Measurements from ENCODE around the gene ADGRG3.

ADGRG3 gene

DNA sequence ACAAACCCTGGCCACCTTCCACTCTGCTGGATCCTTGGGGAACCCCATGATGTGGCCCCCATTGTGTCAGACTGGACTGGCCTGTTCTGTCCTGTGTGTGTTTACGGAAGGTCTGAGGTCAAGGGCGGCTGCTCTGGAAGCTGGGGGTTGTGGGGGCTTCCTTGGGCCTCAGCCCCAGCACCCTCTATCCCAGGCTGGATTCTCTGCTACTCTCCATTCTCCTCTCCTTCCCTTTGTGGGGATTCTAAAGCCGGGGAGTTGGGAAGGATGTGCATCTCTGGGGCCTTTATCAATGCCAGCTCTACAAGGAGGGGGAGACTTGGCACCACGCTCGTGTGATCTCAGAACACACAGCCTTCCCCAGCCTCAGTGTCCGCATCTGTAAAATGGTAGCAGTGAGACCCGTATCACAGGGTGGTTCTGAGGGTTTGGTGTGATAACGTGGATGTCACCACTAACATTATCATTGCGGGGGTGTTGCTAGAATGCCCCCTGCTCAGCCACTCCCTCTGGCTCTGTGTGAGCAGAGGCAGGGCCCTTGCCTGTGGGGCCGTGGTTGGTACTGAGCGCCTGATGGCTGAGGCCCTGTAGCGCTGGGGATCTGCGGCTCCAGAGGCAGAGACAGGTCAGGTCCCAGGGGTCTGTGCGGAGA is 21.6 kb upstream of the ADGRG3 start:
- DNase-seq = no peak

DNA sequence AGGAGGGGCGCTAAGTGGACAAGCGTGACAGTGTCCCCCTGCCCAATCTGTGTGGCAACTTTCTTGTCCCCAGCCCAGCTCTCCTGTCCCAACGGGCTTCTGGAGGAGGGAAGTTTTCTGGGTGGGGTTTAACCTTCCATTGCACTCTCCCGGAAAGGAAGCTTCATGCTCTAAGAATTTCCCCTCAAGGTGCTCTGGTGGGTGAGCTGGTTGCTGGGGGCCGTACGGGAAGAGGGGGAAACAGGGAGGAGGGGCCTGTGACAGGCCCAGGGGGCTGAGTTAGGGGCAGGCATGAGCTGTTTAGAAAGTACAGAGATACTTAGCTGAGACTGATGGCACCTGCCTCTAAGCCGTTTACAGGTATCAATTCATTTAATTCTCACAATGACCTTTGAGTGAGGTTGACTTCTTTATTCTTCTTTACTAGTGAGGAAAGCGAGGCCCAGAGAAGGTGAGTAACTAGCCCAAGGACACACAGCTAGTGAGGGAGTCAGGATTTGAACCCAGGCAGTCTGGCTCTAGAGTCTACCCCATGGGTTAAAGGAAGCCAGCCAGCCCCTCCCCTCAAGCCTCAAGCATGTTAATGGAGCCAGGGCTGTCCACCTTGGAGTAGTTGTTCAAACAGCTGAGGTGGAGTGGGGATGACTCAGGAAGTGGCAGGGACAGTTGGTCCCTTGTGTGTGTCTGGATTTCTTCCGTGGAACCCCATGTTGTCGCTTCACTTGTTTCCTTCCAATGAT is 20.8 kb upstream of the ADGRG3 start:
- no peak for DNase-seq

DNA sequence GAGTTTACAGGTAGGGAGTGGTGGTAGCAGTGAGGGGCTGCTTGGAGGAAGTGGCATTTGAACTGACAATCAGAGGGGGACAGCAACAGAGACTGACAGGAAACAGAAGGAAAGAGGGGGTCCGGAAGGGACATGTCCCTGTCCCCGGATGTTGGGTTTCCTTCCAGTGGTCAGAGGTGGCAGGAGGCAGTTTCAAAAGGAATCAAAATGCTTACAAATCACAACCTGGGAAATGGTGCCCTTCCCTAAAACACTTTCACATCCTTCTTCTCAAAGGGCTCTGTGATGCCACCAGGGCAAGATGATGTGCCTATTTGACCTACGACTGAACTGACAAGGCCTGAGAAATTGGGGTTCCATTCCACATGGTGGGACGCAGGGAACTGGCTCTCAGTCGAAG is 20.0 kb upstream of the ADGRG3 start:
- no peak for DNase-seq

DNA sequence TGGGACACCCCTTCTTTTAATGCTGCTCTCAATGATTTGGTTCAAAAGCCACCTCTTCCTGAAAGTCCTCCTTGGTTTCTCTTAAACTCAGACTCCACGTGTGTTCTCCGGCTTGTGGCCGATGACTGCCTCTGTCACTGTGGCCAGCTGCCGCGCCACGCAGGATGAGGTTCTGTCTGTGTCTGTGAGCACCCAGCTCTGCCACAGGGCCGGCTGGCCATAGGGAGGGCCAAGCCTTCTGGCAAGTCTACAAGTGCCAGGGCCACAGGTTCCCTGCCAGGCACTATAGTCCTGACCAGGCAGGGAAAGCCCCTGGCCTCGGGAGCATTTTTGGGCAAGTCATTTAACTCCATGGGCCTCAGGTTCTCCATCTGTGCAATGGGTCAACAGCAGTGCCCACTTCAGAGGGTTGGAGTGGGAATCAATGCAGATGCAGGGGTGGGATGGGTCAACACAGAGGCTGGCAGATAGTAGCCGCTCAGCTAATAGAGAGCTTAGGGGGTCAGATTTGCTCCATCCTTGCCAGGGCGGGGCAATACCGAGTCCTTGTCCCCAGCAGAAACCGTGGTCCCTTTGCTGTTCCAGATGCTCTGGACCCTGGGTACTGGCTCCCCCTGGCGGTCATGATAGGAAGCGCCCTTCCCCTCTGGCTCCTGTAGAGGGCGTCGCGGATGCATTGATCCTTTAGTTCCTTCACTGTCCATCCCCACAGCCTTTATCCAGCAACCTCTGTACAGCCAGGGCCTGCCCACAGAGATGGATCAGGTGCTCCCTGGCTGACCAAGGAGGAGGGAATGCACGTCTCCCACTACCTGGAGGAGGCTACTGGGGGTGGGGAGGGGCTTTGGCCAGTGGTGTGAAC is 19.3 kb upstream of the ADGRG3 start:
- DNase-seq = peak; percentile 75

DNA sequence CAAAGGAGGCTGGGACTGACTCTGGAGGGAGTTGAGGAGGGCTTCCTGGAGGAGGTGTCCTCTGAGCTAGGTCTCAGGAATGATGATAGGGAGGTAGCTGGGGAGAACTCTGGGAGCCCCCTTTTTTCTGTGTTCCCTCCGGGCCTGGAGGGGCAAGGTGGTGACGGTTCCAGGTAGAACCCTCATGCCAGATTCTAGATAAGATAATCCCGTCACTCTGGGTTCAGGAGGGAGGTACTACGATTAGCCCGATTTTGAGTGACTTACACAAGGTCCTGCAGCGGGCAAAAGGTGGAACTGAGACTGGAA is 18.7 kb upstream of the ADGRG3 start:
- DNase-seq = no peak

DNA sequence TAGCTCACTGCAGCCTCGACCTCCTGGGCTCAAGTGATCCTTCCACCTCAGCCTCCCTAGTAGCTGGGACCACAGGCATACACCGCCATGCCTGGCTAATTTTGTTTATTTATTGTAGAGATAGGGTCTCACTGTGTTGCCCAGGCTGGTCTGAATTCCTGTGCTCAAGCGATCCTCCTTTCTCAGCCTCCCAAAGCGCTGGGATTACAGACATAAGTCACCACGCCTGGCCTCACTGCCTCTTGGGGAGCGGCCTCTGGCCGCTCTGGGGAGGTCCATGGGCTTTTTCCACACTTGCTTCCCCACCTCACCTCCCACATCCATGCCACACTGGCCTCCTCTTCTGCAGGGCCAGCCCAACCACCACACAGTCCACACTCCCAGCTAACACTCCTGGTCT is 18.3 kb upstream of the ADGRG3 start:
- no peak for DNase-seq

DNA sequence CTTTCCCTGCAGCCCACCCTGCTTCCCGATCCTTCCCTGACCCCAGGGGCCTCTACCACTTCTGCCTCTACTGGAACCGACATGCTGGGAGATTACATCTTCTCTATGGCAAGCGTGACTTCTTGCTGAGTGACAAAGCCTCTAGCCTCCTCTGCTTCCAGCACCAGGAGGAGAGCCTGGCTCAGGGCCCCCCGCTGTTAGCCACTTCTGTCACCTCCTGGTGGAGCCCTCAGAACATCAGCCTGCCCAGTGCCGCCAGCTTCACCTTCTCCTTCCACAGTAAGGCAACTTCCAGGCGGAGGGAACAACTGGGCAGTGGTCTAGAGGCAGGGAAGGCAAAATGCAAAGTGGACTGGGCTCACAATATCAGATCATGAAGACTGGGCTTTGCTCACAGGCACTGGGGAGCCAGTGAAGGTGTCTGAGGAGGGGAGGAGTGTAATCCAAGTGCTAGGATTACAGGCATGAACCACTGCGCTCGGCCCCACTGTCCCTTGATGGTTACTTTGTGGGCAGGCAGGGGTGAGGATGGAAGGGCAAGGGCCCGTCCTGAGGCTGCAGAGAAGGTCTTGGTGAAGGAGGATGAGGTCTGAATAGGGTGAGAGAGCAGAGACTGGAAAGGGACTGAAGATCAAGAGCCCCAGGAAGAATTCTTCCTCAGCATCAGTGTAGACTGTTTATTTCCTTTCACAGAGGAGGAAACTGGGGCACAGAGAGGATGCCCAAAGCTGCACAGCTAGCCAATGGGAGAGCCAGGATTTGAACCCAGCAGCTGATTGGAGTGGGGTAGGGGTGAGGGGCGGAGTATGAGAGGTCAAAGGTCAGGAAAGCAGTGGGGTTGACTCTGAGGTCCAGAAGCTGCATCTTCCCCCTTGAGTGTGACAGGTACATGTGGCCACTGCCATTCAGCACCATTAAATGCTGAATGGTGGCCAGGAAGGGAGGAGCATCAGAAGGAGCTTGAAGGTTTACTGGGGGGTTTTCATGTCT is 16.5 kb upstream of the ADGRG3 start:
- DNase-seq = no peak

DNA sequence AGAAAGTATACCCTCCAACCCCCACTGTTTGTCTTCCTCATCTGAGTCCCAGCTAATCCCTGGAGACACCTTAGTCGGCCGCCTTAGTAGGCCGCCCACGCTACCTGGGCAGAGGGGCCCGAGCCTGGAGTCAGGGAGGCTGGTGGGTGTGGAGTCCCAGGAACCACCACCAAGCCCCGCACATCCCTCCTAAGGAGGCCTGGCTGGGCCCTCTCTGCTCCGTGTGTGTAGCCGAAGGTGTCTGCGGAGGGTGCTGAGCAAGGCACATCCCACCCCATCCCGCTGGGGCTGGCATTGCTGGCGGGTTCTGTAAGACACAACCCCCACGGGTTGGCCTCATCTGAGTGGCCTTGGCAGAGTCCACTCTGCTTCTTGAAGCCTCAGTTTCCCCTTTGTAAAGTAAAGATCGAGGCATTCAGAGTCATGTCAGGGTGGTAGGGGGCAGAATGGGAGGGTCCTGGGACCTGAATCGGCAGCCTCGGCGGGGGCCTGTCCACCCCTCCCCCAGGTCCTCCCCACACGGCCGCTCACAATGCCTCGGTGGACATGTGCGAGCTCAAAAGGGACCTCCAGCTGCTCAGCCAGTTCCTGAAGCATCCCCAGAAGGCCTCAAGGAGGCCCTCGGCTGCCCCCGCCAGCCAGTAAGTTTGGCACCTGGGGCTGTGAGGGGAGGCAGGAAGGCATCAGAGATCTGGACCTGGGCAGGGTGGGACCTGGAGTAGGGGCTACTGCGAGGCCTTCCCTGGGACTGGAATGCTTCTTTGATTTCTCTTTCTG is 15.2 kb upstream of the ADGRG3 start:
- DNase-seq = no peak

DNA sequence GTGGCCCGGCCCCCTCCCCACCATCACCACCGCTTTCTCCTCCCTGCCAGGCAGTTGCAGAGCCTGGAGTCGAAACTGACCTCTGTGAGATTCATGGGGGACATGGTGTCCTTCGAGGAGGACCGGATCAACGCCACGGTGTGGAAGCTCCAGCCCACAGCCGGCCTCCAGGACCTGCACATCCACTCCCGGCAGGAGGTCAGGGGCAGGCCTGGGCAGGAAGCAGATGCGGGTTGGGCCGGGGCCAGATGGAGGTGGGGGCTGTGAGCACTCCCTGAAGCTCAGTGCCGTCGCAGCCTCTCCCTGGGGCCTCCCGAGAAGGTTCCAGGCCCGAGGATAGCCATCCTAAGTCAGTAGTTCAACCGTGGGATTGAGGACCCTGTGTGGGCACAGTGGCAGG is 14.2 kb upstream of the ADGRG3 start:
- DNase-seq = no peak

DNA sequence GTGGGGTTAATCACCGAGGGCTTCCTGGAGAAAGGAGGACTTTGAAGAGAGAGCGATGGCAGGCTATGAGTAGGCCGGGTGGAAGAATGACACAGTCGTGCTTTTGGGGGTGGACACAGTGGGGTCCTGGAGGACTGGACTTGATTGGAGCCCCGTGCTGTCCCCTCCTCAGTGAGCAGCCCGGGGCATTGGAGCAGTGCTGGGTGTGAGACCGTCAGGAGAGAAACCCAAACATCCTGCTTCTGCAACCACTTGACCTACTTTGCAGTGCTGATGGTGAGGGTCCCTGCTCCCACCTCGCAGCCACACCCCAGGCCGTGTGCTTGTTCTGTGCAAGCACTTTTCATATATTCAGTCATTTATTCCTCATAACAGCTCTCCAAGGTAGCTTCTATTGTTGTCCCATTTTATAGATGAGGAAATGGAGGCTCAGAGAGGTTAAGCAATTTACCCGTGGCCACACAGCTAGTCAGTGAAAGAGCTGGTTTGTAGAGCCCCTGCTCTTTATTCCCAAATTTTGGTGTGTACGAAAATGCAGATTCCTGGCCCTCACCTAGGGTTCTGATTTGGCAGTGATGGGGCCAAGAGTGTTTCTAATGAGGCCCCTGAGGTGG is 11.7 kb upstream of the ADGRG3 start:
- DNase-seq = no peak

DNA sequence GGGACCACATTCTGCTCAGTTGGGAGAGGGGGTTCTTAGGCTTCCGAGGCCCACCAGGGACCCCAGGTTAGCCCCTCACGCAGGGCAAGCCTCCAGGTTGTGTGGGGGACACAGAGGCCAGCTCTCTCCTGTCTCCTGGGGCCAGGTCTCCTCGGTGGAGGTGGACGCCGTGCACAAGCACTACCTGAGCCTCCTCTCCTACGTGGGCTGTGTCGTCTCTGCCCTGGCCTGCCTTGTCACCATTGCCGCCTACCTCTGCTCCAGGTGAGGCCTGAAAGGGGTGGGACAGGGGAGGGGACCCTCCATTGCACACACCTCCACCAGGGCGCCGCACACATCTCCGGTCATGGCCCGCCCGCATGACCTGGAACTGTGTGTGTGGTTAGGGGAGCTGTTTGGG is 10.9 kb upstream of the ADGRG3 start:
- no peak for DNase-seq

DNA sequence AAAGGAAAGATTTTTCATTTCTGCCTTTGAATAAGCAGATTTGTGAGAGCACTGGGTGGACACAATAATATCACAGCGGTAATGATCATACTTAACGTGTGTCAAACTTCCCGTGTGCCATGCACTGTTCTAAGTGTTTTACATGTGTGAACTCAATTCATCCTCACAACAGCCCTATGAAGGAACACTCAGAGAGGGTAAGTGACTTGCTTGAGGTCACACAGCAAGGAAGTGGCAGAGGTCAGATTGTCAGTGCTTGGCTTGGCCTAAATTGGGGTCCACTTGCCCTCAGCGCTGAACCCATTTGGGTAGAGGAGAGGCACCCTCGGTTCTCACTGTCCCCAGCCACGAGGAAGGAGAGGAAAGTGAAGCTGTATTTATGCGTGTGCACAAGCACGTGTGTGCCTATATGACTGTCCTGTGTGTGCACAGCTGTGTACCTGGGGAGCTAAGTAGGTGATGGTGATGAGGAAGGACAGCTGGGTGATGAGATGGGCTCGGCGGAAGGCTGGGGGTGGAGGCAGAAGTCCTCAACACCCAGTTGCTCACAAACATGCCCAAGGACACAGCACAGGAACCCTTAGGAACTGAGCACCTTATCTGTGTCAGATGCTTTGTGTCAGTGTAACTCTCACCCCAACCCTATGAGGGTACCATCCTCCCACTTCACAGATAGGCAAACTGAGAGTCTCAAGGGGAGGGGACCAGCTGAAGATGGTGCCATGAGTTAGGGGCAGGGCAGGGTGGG is 9.8 kb upstream of the ADGRG3 start:
- DNase-seq = no peak

DNA sequence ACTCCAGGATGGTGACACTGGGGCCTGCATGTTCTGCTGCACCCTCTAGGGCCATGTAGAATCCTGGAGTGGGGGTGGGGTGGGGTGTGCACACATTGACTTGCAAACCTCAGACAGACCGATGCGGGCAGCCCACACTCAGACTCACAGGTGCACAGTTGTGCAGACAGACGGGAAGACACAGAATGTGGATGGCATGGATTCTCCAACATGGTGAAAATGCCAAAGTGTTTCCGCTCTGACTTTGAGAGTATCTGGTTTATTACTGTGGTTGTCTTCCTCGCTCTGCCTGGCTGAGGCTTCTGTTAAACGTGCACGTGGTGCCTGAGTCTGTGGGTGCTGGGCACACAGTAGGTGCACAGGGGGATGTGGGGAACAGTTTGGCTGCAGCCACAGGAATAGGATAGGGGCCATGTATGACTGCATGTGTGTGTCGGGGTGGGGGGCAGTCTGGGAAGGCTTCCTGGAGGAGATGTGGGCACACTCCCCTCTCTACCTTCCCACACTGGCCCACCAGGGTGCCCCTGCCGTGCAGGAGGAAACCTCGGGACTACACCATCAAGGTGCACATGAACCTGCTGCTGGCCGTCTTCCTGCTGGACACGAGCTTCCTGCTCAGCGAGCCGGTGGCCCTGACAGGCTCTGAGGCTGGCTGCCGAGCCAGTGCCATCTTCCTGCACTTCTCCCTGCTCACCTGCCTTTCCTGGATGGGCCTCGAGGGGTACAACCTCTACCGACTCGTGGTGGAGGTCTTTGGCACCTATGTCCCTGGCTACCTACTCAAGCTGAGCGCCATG is 9.0 kb upstream of the ADGRG3 start:
- no peak for DNase-seq

DNA sequence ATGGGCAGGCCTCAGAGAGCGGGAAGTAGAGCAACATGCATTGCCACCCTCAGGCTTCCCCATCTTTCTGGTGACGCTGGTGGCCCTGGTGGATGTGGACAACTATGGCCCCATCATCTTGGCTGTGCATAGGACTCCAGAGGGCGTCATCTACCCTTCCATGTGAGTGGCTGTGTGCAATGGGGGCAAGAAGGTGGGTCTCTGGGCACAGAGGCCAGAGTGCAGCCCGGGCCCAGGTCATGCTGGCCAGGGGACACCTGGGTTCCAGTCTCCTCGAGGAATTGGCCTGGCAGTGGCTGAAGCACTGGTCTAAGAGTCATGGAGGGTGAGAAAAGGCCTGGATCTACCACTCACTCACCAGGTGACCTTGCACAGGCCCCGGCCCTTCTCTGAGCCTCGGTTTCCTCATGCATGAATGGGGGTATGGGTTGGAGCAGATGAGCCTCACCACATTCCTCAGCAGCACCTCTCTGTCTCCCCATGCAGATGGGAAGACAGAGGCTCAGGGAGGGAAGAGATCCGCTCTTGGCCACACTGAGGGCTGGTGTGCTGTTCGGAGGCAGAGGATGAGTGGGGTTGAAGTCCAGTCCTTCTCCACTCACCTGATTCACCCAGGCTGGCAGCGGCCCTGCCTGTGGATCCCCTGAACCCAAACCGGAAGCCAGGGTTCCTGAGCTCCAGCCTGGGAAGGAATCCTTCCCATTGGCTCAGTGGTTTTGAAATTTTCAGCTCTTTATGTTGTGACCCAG is 7.2 kb upstream of the ADGRG3 start:
- DNase-seq = no peak

DNA sequence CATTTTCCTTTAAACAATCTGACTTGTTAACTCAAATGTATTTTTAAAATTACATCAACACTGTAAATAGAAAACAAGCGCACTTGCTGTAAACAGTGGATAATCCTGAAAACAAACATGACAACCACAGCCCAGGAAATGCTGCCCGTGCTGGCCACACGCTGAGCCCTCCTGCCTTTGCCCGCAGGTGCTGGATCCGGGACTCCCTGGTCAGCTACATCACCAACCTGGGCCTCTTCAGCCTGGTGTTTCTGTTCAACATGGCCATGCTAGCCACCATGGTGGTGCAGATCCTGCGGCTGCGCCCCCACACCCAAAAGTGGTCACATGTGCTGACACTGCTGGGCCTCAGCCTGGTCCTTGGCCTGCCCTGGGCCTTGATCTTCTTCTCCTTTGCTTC is 6.6 kb upstream of the ADGRG3 start:
- DNase-seq = no peak

DNA sequence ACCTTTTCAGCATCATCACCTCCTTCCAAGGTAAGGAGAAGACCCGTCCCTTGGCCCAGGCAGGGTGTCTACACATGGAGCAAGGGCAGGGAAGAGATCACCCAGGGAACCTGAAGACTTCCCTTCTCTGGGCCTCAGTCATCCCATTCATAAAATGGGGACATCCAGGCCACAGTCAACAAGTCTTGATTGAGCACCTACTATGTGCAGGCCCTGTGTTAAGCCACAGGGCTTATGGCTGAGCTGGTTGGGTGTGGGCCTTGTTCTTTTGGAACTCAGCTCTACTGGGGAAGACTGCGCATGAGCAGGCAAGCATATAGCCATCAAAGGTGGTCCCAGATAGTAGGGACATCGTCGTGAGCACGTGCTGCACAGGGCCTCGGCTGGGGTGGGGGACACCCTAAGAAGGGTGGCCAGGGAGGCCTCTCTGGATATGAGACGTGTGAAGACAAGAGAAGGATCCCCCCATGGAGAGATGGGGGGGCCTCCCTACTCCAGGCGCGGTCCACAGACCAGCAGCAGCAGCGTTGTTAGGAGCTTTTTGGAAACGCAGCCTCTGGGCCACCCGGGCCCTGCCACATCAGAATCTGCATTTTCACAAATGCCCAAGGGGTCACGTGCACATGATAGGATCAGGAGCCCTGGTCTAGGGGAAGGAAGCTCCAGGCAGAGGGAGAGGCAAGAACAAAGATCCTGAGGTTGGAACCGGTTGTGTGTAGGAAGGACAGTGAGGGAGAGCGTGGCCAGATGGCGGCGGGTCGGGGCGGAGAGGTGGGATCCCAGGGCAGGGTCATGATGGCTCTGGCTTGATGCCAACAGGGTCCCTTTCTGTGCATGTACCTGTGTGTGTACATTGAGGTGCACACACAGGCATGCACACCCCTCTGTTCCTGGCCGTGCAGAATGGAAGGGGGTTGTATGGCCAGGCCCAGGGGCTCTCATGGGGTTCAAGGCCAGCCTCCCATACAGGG is 5.9 kb upstream of the ADGRG3 start:
- no peak for DNase-seq

DNA sequence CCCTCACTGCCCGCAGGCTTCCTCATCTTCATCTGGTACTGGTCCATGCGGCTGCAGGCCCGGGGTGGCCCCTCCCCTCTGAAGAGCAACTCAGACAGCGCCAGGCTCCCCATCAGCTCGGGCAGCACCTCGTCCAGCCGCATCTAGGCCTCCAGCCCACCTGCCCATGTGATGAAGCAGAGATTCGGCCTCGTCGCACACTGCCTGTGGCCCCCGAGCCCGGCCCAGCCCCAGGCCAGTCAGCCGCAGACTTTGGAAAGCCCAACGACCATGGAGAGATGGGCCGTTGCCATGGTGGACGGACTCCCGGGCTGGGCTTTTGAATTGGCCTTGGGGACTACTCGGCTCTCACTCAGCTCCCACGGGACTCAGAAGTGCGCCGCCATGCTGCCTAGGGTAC is 4.7 kb upstream of the ADGRG3 start:
- DNase-seq = no peak
